ENCODE results near the gene PLXNC1. TPM values are rescaled to one million over a fixed set of nuclear protein-coding genes. Genes with fewer than 3 reads are reported as not detected.
"Not testable (repeated sequence)": the region's sequence is repeated elsewhere in the genome, so short reads cannot be mapped to it uniquely, and the experiment has no call there.

The PLXNC1 gene
- total RNA-seq, 1 donor from 2014 or later, result 3.3 TPM

- ATAC-seq (ENCODE audit: poor library complexity) (peak; percentile 80), DNase-seq (peak; percentile 45)
- intact Hi-C loops (cut with DNase I), result no loop called here
Observed at GRCh38 chr12:94289461-94290312, 141.3 kb downstream of the PLXNC1 start.

DNA sequence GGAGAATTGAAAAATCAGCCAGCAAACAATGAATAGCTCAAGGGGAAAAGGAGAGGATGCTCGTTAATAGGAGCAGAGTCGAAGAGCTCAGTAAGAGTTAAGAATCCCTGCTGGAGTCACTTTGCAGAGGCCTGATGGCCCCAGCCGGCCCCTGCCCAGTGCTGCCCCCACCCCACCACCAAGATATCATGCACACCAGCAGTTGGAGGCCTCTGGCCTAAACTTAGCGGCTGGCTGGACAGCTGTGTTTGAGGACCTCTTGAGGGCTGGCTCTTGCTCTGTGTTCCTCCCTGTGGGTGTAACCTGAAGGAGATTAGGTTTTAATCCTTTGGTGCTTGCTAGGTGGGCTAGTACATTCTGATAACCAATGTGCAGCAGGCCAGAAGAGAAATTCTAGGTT lies 142.0 kb downstream of the PLXNC1 start:
- peak; percentile 78 for ATAC-seq (ENCODE audit: poor library complexity)
- intact Hi-C loops (cut with DNase I), result no loop called here
- DNase-seq, result peak; percentile 53

GRCh38 chr12:94297096-94297699 lies 148.8 kb downstream of the PLXNC1 start:
- no peak for DNase-seq
- intact Hi-C loops (cut with DNase I), result no loop called here
- ATAC-seq (ENCODE audit: poor library complexity), result no peak

GRCh38 chr12:94297876-94298505 lies 149.6 kb downstream of the PLXNC1 start:
- ATAC-seq (ENCODE audit: poor library complexity) (no peak), DNase-seq (no peak)
- intact Hi-C loops (cut with DNase I), result no loop called here

- intact Hi-C loops (cut with DNase I), result no loop called here
- DNase-seq, result no peak
Observed at GRCh38 chr12:94299846-94300245, 151.5 kb downstream of the PLXNC1 start.

DNA sequence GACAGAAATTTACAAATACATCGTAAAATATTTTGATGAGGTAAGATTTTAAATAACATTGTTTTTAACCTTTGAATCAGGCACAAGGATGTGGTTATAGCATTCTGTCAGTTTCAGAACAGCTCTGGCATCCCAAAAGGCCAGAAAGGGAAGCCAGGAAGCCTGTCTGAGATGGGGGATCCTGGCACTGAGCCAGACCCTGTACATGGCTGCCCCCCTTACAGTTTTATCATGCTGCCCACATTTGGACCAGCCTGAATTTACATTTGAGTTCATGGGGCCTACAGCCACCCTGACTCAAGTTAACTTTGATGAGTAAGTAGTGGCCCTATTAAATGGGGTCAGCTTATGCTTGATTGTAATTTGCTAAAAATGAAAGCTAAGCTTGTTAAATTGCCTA lies 155.6 kb downstream of the PLXNC1 start:
- ATAC-seq (ENCODE audit: poor library complexity) (no peak), DNase-seq (no peak)
- intact Hi-C loops (cut with DNase I), result no loop called here

More at GRCh38 chr12:94299846-94300245, 151.5 kb downstream of the PLXNC1 start:
- no peak for ATAC-seq (ENCODE audit: poor library complexity)

DNA sequence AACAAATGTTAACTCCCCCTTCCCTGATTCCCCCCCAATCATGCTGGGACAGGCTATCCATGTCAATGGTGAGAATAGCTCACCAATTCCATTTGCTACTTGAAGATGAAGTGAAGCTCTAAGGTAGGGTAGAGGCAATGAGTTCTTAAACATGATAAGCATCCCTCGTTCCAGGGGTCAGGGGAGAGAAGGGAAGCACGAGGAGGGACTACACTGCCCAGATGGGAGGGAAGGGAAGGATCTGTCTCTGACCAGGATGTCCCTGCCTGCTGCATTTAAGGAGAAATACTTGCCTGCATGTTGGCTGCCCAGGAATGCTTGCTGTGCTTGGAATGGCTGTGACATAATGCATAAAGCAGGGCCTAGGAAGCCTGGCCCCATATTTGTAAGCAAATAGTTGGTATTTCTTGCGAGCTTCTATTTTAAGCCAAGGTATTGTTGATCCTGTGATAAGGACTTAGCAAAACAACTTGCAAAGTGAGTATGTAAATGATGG lies 156.2 kb downstream of the PLXNC1 start:
- intact Hi-C loops (cut with DNase I), result no loop called here
- no peak for ATAC-seq (ENCODE audit: poor library complexity)
- DNase-seq, result no peak

GRCh38 chr12:94305130-94305957 lies 157.0 kb downstream of the PLXNC1 start:
- no peak for ATAC-seq (ENCODE audit: poor library complexity)
- no peak for DNase-seq
- intact Hi-C loops (cut with DNase I), result no loop called here

- intact Hi-C loops (cut with DNase I), result no loop called here
- no peak for ATAC-seq (ENCODE audit: poor library complexity)
- DNase-seq, result no peak
Observed at GRCh38 chr12:94308612-94309011, 160.2 kb downstream of the PLXNC1 start.

DNA sequence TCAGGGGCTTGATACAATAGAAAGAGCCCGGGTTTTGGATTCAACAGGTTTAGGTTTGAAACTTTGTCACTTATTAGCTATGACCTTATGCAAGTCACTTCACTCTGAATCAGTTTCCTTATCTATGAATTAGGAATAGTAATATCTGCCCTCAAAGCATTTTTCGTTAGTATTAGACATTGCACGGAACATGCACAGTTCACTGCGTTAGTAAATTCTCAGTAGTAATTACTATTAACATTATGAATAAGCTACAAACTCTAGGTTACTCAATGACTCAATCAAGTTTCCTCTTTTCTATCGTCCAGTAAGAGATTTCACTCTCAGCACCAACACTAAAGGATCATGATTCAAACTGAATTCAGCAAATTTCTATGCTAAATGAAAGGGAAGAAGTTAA lies 161.0 kb downstream of the PLXNC1 start:
- intact Hi-C loops (cut with DNase I), result no loop called here
- ATAC-seq (ENCODE audit: poor library complexity), result no peak
- DNase-seq, result no peak

DNA sequence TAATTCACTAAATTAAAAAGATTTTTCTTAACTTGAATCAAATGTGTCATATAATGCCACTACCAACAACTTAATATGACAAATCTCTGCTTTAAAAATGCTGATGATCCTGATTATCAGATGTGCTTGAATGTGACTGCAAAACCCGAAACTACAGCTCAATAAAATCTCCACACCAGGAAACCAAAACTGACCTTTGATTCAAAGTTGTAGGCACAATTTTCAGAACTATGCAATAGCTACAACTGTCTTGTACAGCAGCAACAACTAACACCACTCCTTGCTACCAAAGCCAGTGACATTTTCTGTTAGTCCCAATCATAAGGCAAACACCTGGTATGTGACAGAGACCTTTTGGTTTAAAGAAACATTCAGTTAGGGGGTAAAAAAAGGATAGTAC lies 164.0 kb downstream of the PLXNC1 start:
- ATAC-seq (ENCODE audit: poor library complexity), result no peak
- no peak for DNase-seq
- intact Hi-C loops (cut with DNase I), result no loop called here

DNA sequence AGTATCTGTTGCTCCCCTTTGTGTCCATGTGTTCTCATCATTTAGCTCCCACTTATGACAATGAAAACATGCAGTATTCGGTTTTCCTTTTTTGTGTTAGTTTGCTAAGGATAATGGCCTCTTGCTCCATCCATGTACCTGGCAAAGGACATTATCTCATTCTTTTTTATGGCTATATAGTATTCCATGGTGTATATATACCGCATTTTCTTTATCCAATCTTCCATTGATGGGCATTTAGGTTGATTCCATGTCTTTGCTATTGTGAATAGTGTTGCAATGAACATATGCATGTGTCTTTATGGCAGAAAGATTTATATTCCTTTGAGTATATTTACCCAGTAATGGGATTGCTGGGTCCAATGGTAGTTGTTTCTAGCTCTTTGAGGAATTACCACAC lies 168.2 kb downstream of the PLXNC1 start:
- intact Hi-C loops (cut with DNase I); DNase-seq: not testable (repeated sequence)

GRCh38 chr12:94318181-94318580 lies 169.8 kb downstream of the PLXNC1 start:
- intact Hi-C loops (cut with DNase I), result no loop called here
- ATAC-seq (ENCODE audit: poor library complexity) (no peak), DNase-seq (no peak)

More for the DNA sequence above, 168.2 kb downstream of the PLXNC1 start:
- ATAC-seq (ENCODE audit: poor library complexity), result not testable (repeated sequence)

- intact Hi-C loops (cut with DNase I), result loop anchor here (10.0 kb wide), 1 partner anchor 215 kb away; no protein-coding TSS in a partner anchor
- DNase-seq (no peak), ATAC-seq (ENCODE audit: poor library complexity) (no peak)
Observed at GRCh38 chr12:94320109-94320508, 171.7 kb downstream of the PLXNC1 start.

DNA sequence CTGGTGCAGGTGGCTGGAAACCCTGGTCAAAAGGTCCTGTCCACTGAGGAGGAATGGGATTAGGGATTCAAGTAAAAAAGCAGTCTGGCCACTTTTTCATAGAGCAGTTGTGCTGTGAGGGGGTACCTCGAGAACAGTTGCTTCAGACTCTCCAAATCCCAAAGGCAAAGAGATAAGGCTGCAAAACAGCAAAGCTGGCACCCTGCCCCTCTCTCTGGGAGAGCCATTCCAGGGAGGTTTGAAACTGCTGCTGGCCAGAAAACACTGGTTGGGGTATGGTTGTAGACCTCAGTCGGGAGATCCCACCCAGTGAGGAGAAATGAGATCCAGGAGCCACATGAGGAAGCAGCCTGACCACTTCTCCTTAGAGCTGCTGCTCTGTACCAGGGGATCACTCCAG lies 174.0 kb downstream of the PLXNC1 start:
- no peak for DNase-seq
- intact Hi-C loops (cut with DNase I), result loop anchor here (10.0 kb wide), 1 partner anchor 212 kb away; no protein-coding TSS in a partner anchor
- no peak for ATAC-seq (ENCODE audit: poor library complexity)

DNA sequence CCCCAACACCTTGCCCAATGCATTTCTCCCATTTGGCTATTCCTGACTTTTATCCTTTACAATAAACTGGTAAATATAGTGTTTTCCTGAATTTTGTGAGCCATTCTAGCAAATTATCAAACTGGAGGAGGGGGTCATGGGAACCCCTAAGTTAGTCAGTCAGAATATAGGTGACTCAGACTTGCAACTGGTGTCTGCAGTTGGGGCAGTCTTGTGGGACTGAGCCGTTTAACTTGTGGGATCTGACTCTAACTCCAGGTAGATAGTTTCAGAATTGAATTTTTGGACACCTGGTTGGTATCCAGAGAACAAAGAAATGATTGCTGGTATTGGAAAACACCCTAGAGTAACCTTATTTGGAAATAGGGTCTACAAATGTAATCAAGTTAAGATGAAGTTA lies 177.9 kb downstream of the PLXNC1 start:
- DNase-seq (no peak), ATAC-seq (ENCODE audit: poor library complexity) (no peak)
- intact Hi-C loops (cut with DNase I), result loop anchor here (10.0 kb wide), 1 partner anchor 209 kb away; no protein-coding TSS in a partner anchor

DNA sequence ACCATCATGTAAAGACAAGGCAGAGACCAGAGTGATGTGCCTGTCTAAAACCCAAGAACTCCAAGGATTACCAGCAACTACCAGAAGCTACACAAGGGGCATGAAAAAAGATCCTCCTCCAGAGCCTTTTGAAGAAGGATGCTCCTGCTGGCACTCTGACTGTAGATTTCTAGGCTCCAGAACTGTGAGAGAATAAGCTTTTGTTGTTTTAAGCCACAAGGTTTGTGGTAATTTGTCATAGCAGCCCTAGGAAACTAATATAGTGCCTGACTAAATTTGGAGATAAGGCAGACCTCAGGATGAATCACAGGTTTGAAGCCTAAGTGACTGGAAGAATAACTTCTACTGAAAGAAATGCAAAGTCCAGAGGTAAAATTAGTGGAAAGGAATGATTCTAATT lies 178.3 kb downstream of the PLXNC1 start:
- intact Hi-C loops (cut with DNase I), result loop anchor here (10.0 kb wide), 1 partner anchor 208 kb away; no protein-coding TSS in a partner anchor
- ATAC-seq (ENCODE audit: poor library complexity) (no peak), DNase-seq (no peak)

DNA sequence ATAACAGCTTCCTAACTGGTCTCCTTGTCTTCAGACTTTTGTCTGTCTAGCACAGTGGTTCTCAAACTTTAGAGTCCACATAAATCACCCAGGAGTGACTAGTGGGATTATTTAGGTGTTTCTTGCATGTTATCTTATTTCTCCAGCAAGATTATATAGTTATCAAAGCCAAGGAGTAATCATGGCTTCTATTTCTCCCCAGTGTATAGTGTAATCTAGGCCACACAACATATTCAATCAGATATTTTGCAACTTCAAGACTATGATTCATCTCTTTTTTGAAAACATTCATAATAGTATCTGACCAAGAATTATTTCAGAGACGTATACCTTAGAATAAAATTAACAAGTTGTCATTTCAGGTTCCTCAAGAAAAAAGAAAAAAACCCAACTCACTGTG lies 179.4 kb downstream of the PLXNC1 start:
- DNase-seq (no peak), ATAC-seq (ENCODE audit: poor library complexity) (no peak)
- intact Hi-C loops (cut with DNase I), result loop anchor here (10.0 kb wide), 1 partner anchor 207 kb away; no protein-coding TSS in a partner anchor

All from Right ventricle myocardium superior (tissue), 1 donor.